Measurements from ENCODE around the gene NHERF2. TPM values are rescaled to one million over a fixed set of nuclear protein-coding genes. Genes with fewer than 3 reads are reported as not detected.
A peak's percentile ranks its signal among the peaks of the same experiment; 100 is the strongest.
"Not testable (repeated sequence)": the region's sequence is repeated elsewhere in the genome, so short reads cannot be mapped to it uniquely, and the experiment has no call there.

Gene NHERF2
- polyA plus RNA-seq, 1 donor, result 36.7 TPM

GRCh38 chr16:2005646-2006045 lies 21.1 kb upstream of the NHERF2 start:
- DNase-seq (ENCODE audit: low read depth), result no peak

GRCh38 chr16:2006317-2006716 lies 20.4 kb upstream of the NHERF2 start:
- DNase-seq (ENCODE audit: low read depth), result no peak

GRCh38 chr16:2007081-2007836 lies 19.4 kb upstream of the NHERF2 start:
- DNase-seq (ENCODE audit: low read depth), result no peak

- DNase-seq (ENCODE audit: low read depth), result no peak
Measured at GRCh38 chr16:2008009-2008526, 18.6 kb upstream of the NHERF2 start.

GRCh38 chr16:2008631-2009163 lies 18.0 kb upstream of the NHERF2 start:
- DNase-seq (ENCODE audit: low read depth), result no peak

GRCh38 chr16:2009164-2009711 lies 17.5 kb upstream of the NHERF2 start:
- no peak for DNase-seq (ENCODE audit: low read depth)

GRCh38 chr16:2009791-2010510 lies 16.8 kb upstream of the NHERF2 start, which contains the start of gene ZNF598:
Gene ZNF598 (minus strand): TSS chr16:2009821.
- DNase-seq (ENCODE audit: low read depth), result peak; percentile 66

- not testable (repeated sequence) for DNase-seq (ENCODE audit: low read depth)
Measured at GRCh38 chr16:2011726-2012125, 15.0 kb upstream of the NHERF2 start.

- no peak for DNase-seq (ENCODE audit: low read depth)
Measured at GRCh38 chr16:2013527-2013926, 13.2 kb upstream of the NHERF2 start.

GRCh38 chr16:2015117-2015946 lies 11.4 kb upstream of the NHERF2 start:
- DNase-seq (ENCODE audit: low read depth), result no peak

GRCh38 chr16:2015947-2016208 lies 10.8 kb upstream of the NHERF2 start:
- no peak for DNase-seq (ENCODE audit: low read depth)

- no peak for DNase-seq (ENCODE audit: low read depth)
Measured at GRCh38 chr16:2016407-2016922, 10.2 kb upstream of the NHERF2 start.

- DNase-seq (ENCODE audit: low read depth), result no peak
Measured at GRCh38 chr16:2019518-2019920, 7.2 kb upstream of the NHERF2 start, which contains the start of gene NPW. Gene NPW (plus strand): TSS chr16:2019785.

- DNase-seq (ENCODE audit: low read depth), result no peak
Measured at GRCh38 chr16:2019921-2020831, 6.5 kb upstream of the NHERF2 start.

- no peak for DNase-seq (ENCODE audit: low read depth)
Measured at GRCh38 chr16:2022723-2023091, 4.0 kb upstream of the NHERF2 start.

GRCh38 chr16:2023092-2024031 lies 3.3 kb upstream of the NHERF2 start:
- no peak for DNase-seq (ENCODE audit: low read depth)

- DNase-seq (ENCODE audit: low read depth), result no peak
Measured at GRCh38 chr16:2024032-2024420, 2.7 kb upstream of the NHERF2 start.

- DNase-seq (ENCODE audit: low read depth), result no peak
Measured at GRCh38 chr16:2025251-2025650, 1.5 kb upstream of the NHERF2 start.

- no peak for DNase-seq (ENCODE audit: low read depth)
Measured at GRCh38 chr16:2025878-2026460, 733 bp upstream of the NHERF2 start.

All from forelimb muscle (tissue), 1 donor.